SK-N-SH (cell line): ENCODE data around the gene PLOD3. TPM values are rescaled to one million over a fixed set of nuclear protein-coding genes. Genes with fewer than 3 reads are reported as not detected.

Source experiments
- CTCF ChIA-PET: fragments of 300-600, 350-600 bp; formaldehyde crosslinking; extraction: SDS; loops from one replicate; lab custom pipeline; 2021; lab: Yijun Ruan, JAX
- POLR2A ChIA-PET: fragments of 350-600 bp; sonication (Branson Sonifier 250); formaldehyde crosslinking; extraction: SDS; loops from one replicate; lab custom pipeline; 2020; ENCODE audit warnings: antibody characterized with exemption, inconsistent platforms; lab: Yijun Ruan, JAX
- DNase-seq: peaks from one replicate; pipeline ENCODE4 v3.0.0; 2012
- H2AFZ ChIP-seq: fragments of 200-600 bp; sonication (generic); 2 replicates; pipeline ENCODE4 v1.8.1; 2016; ENCODE audit warnings: antibody characterized with exemption, mild to moderate bottlenecking, low read depth
- H3F3A ChIP-seq: fragments of 200-600 bp; sonication (generic); replicated peaks from 2 replicates; pipeline ENCODE3; 2016; ENCODE audit warnings: antibody characterized with exemption, mild to moderate bottlenecking; ENCODE audit not compliant: insufficient read depth
- H3K27ac ChIP-seq, 2 experiments: fragments of 200-500 bp in 1 of 2; fragments of 200-600 bp in 1 of 2; sonication (Bioruptor generic) in 1 of 2; sonication (generic), shearing (Covaris generic) in 1 of 2; 2 replicates each; pipeline versions ENCODE4 v1.5.1 to v1.6.1; 2014 to 2016; ENCODE audit warnings: low read depth in 2 of 2, inconsistent platforms in 1 of 2, low read length in 1 of 2, mild to moderate bottlenecking in 1 of 2, mixed read lengths in 1 of 2
- H3K27me3 ChIP-seq: fragments of 200-600 bp; sonication (generic), shearing (Covaris generic); 2 replicates; pipeline ENCODE4 v1.6.1; 2016; ENCODE audit warnings: mixed run types; ENCODE audit not compliant: insufficient read depth
- H3K36me3 ChIP-seq, 2 experiments: fragments of 200-500 bp in 1 of 2; fragments of 200-600 bp in 1 of 2; sonication (Bioruptor generic) in 1 of 2; sonication (generic) in 1 of 2; replicated peaks in 1 of 2; 2 replicates each; pipeline versions ENCODE3 to v1.5.1; 2014 to 2016; ENCODE audit warnings: low read length in 1 of 2, mild to moderate bottlenecking in 1 of 2; ENCODE audit not compliant: insufficient read depth in 2 of 2, control insufficient read depth in 1 of 2
- H3K4me1 ChIP-seq, 2 experiments: fragments of 200-500 bp in 1 of 2; fragments of 200-600 bp in 1 of 2; sonication (Bioruptor generic) in 1 of 2; sonication (generic), shearing (Covaris generic) in 1 of 2; 2 replicates each; pipeline versions ENCODE4 v1.5.1 to v1.6.1; 2014 to 2016; ENCODE audit warnings: low read depth in 1 of 2, low read length in 1 of 2, mixed run types in 1 of 2; ENCODE audit not compliant: insufficient read depth in 2 of 2, control insufficient read depth in 1 of 2
- H3K4me2 ChIP-seq: fragments of 200-600 bp; sonication (generic), shearing (Covaris generic); 2 replicates; pipeline ENCODE4 v1.6.1; 2017; ENCODE audit warnings: mixed run types
- H3K4me3 ChIP-seq, 2 experiments: fragments of 200-500 bp in 1 of 2; fragments of 200-600 bp in 1 of 2; sonication (Bioruptor generic) in 1 of 2; sonication (generic), shearing (Covaris generic) in 1 of 2; 2 replicates each; pipeline versions ENCODE4 v1.5.1 to v1.8.1; 2014 to 2016; ENCODE audit warnings: low read depth in 2 of 2, inconsistent platforms in 1 of 2, low read length in 1 of 2, mild to moderate bottlenecking in 1 of 2, mixed read lengths in 1 of 2, moderate library complexity in 1 of 2
- H3K79me2 ChIP-seq: fragments of 200-600 bp; sonication (generic); 2 replicates; pipeline ENCODE4 v1.8.1; 2017; ENCODE audit warnings: mild to moderate bottlenecking; ENCODE audit not compliant: insufficient read depth
- H3K9ac ChIP-seq: fragments of 200-600 bp; sonication (generic); 2 replicates; pipeline ENCODE4 v1.6.1; 2017; ENCODE audit warnings: mixed run types
- H3K9me2 ChIP-seq: fragments of 200-600 bp; sonication (generic); 2 replicates; pipeline ENCODE4 v1.6.1; 2017; ENCODE audit warnings: mixed run types
- H3K9me3 ChIP-seq: fragments of 200-600 bp; sonication (generic); 2 replicates; pipeline ENCODE4 v1.6.1; 2017; ENCODE audit warnings: mixed run types, mild to moderate bottlenecking, moderate library complexity
- H4K20me1 ChIP-seq: fragments of 200-600 bp; sonication (generic); 2 replicates; pipeline ENCODE4 v1.6.1; 2017; ENCODE audit warnings: mild to moderate bottlenecking, mixed run types; ENCODE audit not compliant: insufficient read depth
- CTCF ChIP-seq: fragments of 200-600 bp; sonication (generic); IDR thresholded peaks from 2 replicates; pipeline ENCODE4 v1.6.1; 2017; ENCODE audit warnings: antibody characterized with exemption, mild to moderate bottlenecking, moderate library complexity
- EP300 ChIP-seq, 2 experiments: IDR thresholded peaks; 2 replicates each; pipeline versions ENCODE4 v1.4.0 to v1.6.1; 2012; ENCODE audit warnings: borderline replicate concordance in 1 of 2, low read depth in 1 of 2, low read length in 1 of 2
- EZH2phosphoT487 ChIP-seq: fragments of 200-600 bp; sonication (generic); IDR thresholded peaks from 2 replicates; pipeline ENCODE4 v1.6.1; 2017; ENCODE audit warnings: low read depth, mixed run types, mild to moderate bottlenecking, antibody characterized with exemption, moderate library complexity, borderline replicate concordance
- IRF3 ChIP-seq: fragments of 150-350 bp; IDR thresholded peaks from 2 replicates; pipeline ENCODE4 v1.6.1; 2016; ENCODE audit warnings: mild to moderate bottlenecking, low read depth, low read length
- JUND ChIP-seq: IDR thresholded peaks from 2 replicates; pipeline ENCODE4 v1.4.0; 2012
- MAX ChIP-seq: IDR thresholded peaks from 2 replicates; pipeline ENCODE4 v1.4.0; 2012; ENCODE audit warnings: low read depth
- MXI1 ChIP-seq: IDR thresholded peaks from 2 replicates; pipeline ENCODE4 v1.6.1; 2012; ENCODE audit warnings: mild to moderate bottlenecking, low read depth, low read length, improper control_type of control experiment
- PBX3 ChIP-seq: IDR thresholded peaks from 2 replicates; pipeline ENCODE4; 2012
- POLR2AphosphoS5 ChIP-seq: IDR thresholded peaks from 2 replicates; pipeline ENCODE4 v1.6.1; 2012; ENCODE audit warnings: low read depth, low read length
- RCOR1 ChIP-seq: fragments of 150-350 bp; IDR thresholded peaks from 2 replicates; pipeline ENCODE4 v1.6.1; 2017; ENCODE audit warnings: antibody characterized with exemption, low read length
- REST ChIP-seq: IDR thresholded peaks from 2 replicates; pipeline ENCODE4 v1.6.1; 2012; ENCODE audit warnings: mild to moderate bottlenecking, low read depth, low read length, moderate library complexity
- RFX5 ChIP-seq: IDR thresholded peaks from 2 replicates; pipeline ENCODE4 v1.6.1; 2012; ENCODE audit warnings: mild to moderate bottlenecking, improper control_type of control experiment, low read length
- RXRA ChIP-seq: IDR thresholded peaks from 2 replicates; pipeline ENCODE4 v1.4.0; 2012; ENCODE audit warnings: low read depth, mild to moderate bottlenecking, borderline replicate concordance
- SMC3 ChIP-seq: IDR thresholded peaks from 2 replicates; pipeline ENCODE4 v1.6.1; 2012; ENCODE audit warnings: low read depth, low read length, improper control_type of control experiment
- TCF12 ChIP-seq: IDR thresholded peaks from 2 replicates; pipeline ENCODE4 v1.4.0; 2012
- TEAD4 ChIP-seq: IDR thresholded peaks from 2 replicates; pipeline ENCODE4 v1.4.0; 2012; ENCODE audit warnings: mild to moderate bottlenecking, borderline replicate concordance; ENCODE audit not compliant: insufficient read depth
- USF2 ChIP-seq: fragments of 150-350 bp; IDR thresholded peaks from 2 replicates; pipeline ENCODE4 v1.6.1; 2017; ENCODE audit warnings: antibody characterized with exemption, low read length, low read depth, borderline replicate concordance
- YY1 ChIP-seq: IDR thresholded peaks from 2 replicates; pipeline ENCODE4 v1.4.0; 2012; ENCODE audit warnings: low read depth, mild to moderate bottlenecking
- WGBS: methylation state at CpG from one replicate; pipeline ENCODE4 v1.1.6; 2017; ENCODE audit warnings: low lambda C conversion rate; 5-methylcytosine and 5-hydroxymethylcytosine counted together
- polyA plus RNA-seq, 3 experiments: library from polyadenylated mRNA; depleted of rRNA; stranded (reverse); fragments of >200 nt; gene quantifications; 2 replicates each; pipeline ENCODE4 v1.2.3, GENCODE V29; 2012

The PLOD3 gene
- polyA plus RNA-seq, 1 of the 3 experiments (the other 2 are of a cell fraction): 276 TPM

- Histone ChIP-seq H3K9ac (no peak overlapping the region), H3K36me3 (no peaks in the 10 kb centered on the region), H4K20me1 (no peaks in the 10 kb centered on the region), H3K27ac (no peak overlapping the region), H3K27me3 (peaks cover 28% of the 10 kb centered on the region), H3F3A (no peaks in the 10 kb centered on the region), H3K4me3 (no peak overlapping the region), H3K4me2 (no peak overlapping the region), H3K9me2 (no peaks in the 10 kb centered on the region), H2AFZ (no peak overlapping the region), H3K79me2 (no peaks in the 10 kb centered on the region), H3K9me3 (no peaks in the 10 kb centered on the region), H3K4me1 (peaks cover 0 to 16% of the 10 kb centered on the region in 2 experiments; a peak in 1 of 4 replicates)
- POLR2A ChIA-PET: interaction anchor here (2.1 kb wide), 1 partner anchor 12 kb away, joined by 9 read pairs; the partner anchor contains the start of gene VGF
- WGBS: 92% methylated on average over 2 of the region's 2 CpGs
- peak; percentile 12 for DNase-seq
- no peak for TF ChIP-seq REST
- CTCF ChIA-PET: interaction anchor here (1.0 to 6.7 kb wide), 8 partner anchors 9 to 67 kb away, joined by 3 to 43 read pairs (median 4); partner anchors contain the start of gene FIS1
Observed at GRCh38 chr7:101177644-101178043, 39.7 kb downstream of the PLOD3 start.

- Histone ChIP-seq H3K9me2 (no peaks in the 10 kb centered on the region), H3K4me2 (no peak overlapping the region), H3K4me3 (no peak overlapping the region), H3K27ac (no peak overlapping the region), H2AFZ (no peak overlapping the region), H3K9me3 (no peaks in the 10 kb centered on the region), H3K79me2 (no peaks in the 10 kb centered on the region), H3K27me3 (peaks cover 26% of the 10 kb centered on the region), H4K20me1 (no peaks in the 10 kb centered on the region), H3K36me3 (no peaks in the 10 kb centered on the region), H3F3A (peaks cover 5% of the 10 kb centered on the region), H3K9ac (no peak overlapping the region), H3K4me1 (peaks cover 0 to 12% of the 10 kb centered on the region in 2 experiments; a peak in 1 of 4 replicates)
- DNase-seq: no peak
- CTCF ChIA-PET: interaction anchor here (0.9 to 6.7 kb wide), 7 partner anchors 15 to 107 kb away, joined by 3 to 43 read pairs (median 3); partner anchors contain the start of gene FIS1
- POLR2A ChIA-PET: interaction anchor here (1.4 to 2.2 kb wide), 2 partner anchors 11 to 31 kb away, joined by 3 to 15 read pairs; partner anchors contain the start of gene VGF
- WGBS: 90% methylated on average over 3 of the region's 3 CpGs
- TF ChIP-seq SMC3 (no peak), PBX3 (no peak), MXI1 (no peak), EP300 (IDR thresholded peaks at IDR 0.05; ENCODE audit: borderline replicate concordance in 1 of 2, low read depth in 1 of 2, low read length in 1 of 2) (no peak), RXRA (no peak), EZH2phosphoT487 (no peak), POLR2AphosphoS5 (no peak), JUND (no peak), IRF3 (no peak), RCOR1 (no peak), USF2 (no peak), TCF12 (no peak), TEAD4 (no peak), CTCF (no peak), MAX (no peak), RFX5 (no peak), YY1 (no peak)
Observed at GRCh38 chr7:101175664-101176063, 41.7 kb downstream of the PLOD3 start.
